ENCODE results near the gene ATL1.
"Not testable (repeated sequence)": the region's sequence is repeated elsewhere in the genome, so short reads cannot be mapped to it uniquely, and the experiment has no call there.

The ATL1 gene

DNA sequence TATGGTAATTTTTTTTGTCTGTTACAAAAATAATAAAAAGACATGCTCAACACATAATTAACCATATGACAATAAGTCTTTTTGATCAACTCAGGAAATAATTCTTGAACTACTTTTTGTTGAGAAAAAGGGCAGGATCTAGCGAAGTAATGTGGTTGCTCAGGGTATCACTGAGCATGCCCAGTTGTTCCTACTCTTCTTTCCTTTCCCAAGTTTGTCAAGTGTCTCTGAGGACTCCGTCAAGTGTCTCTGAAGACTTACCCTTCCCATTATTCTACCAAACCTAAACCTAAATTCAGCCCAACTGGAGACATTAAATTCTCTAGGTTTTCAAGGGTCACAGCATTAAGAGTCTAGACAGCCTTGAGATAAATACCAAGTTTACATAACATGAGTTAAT lies 104.6 kb downstream of the ATL1 start:
- H3K9ac ChIP-seq (ENCODE audit: low read length); H3K4me1 ChIP-seq (ENCODE audit: insufficient read depth, low read length); H3K36me3 ChIP-seq (ENCODE audit: insufficient read depth, low read length); H3K27me3 ChIP-seq (ENCODE audit: control insufficient read depth in 1 of 2, insufficient read depth in 2 of 2, low read length in 2 of 2); H3K9me3 ChIP-seq (ENCODE audit: low read length); H3K4me3 ChIP-seq (ENCODE audit: low read depth in 1 of 2, low read length in 2 of 2); H3K27ac ChIP-seq (ENCODE audit: low read depth, low read length): not testable (repeated sequence)

DNA sequence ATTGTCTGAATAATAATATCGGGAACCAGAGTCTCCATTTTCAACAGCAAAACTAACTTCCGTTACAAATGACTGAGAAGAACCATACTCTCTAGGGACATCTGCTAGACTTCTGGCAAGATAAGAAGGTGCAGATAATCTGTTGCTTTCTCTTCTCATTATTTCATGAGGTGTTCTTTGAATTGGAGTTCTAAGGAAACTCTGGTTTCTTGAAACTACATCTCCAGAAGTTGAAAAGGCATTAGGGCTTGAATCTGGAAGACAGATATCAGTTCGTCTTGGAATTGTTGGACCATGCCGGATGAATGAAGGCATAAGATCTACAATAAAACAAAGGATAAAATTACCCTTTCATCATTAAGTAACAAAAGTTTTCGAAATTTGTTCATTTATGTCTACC lies 105.4 kb downstream of the ATL1 start:
- not testable (repeated sequence) for H3K36me3 ChIP-seq (ENCODE audit: insufficient read depth, low read length); H3K4me1 ChIP-seq (ENCODE audit: insufficient read depth, low read length); H3K9ac ChIP-seq (ENCODE audit: low read length); H3K27ac ChIP-seq (ENCODE audit: low read depth, low read length); H3K27me3 ChIP-seq (ENCODE audit: control insufficient read depth in 1 of 2, insufficient read depth in 2 of 2, low read length in 2 of 2); H3K9me3 ChIP-seq (ENCODE audit: low read length); H3K4me3 ChIP-seq (ENCODE audit: low read depth in 1 of 2, low read length in 2 of 2)

DNA sequence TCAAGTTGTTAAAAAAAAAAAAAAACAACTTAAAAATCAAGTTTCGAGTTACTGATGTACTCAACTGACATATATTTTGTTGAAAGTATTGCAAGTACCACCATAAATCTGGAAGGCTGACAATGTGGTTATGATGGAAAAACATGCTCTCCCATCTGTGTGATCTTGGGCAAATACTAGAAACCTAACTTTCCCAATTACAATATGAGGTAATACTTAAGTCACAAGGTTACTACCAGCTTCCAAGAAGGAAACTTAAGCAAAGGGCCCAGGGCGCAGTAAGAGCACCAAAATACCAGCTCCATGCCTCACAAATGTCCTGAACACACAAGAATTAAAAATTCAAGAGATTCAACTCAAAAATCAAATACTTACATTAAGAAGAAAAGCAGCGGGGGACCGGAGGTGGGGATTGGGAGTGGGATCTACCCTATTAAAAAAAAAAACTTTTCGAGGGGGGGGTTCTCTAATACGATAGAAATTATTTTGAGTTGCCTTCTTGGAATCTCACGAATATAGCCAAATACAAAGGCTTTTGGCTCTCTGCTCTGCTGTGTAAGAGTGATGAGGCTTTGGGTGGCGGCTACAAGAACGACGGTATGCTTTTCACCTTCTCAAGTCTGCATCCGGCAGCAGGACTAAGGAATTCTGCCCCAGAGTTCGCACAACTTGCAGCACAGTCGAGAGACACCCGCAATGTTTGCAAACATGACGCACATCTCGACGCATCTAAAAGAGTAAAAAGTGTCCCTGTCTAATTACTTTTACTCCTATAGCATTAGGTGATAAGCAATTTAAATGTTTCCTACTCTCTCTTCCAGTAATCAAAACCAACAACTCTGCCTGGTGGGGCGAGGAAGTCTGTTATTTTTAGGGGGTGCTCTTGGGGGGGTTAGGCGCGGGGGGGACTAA lies 107.1 kb downstream of the ATL1 start:
- no peaks in the 10 kb centered on the region for H3K27me3 ChIP-seq (ENCODE audit: control insufficient read depth in 1 of 2, insufficient read depth in 2 of 2, low read length in 2 of 2)
- H3K9ac ChIP-seq (ENCODE audit: low read length), result peak overlapping the region; percentile 68
- peak overlapping the region; percentile 96 for H3K27ac ChIP-seq (ENCODE audit: low read depth, low read length)
- no peaks in the 10 kb centered on the region for H3K4me1 ChIP-seq (ENCODE audit: insufficient read depth, low read length)
- no peaks in the 10 kb centered on the region for H3K9me3 ChIP-seq (ENCODE audit: low read length)
- H3K36me3 ChIP-seq (ENCODE audit: insufficient read depth, low read length), result no peaks in the 10 kb centered on the region
- peak overlapping the region; percentile 78 to 85 for H3K4me3 ChIP-seq (ENCODE audit: low read depth in 1 of 2, low read length in 2 of 2)

DNA sequence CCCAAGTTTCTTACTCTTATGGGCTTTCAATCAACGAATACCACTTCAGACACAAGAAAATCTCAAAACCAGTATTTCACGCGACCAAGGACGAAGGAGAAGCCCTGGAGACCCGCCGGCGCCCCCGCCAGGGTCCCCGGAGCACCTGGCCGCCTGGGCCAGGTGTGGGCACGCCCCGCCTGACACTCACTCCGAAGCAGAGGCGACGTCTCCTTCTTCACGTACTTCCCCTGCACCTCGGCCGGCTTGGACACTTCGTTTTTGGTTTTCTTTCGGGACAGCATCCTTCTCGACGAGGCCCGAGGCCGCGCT lies 107.7 kb downstream of the ATL1 start:
- H3K9ac ChIP-seq (ENCODE audit: low read length), result peak overlapping the region; percentile 68
- peak overlapping the region; percentile 96 for H3K27ac ChIP-seq (ENCODE audit: low read depth, low read length)
- H3K27me3 ChIP-seq (ENCODE audit: control insufficient read depth in 1 of 2, insufficient read depth in 2 of 2, low read length in 2 of 2), result no peaks in the 10 kb centered on the region
- H3K4me1 ChIP-seq (ENCODE audit: insufficient read depth, low read length), result no peaks in the 10 kb centered on the region
- no peaks in the 10 kb centered on the region for H3K36me3 ChIP-seq (ENCODE audit: insufficient read depth, low read length)
- H3K4me3 ChIP-seq (ENCODE audit: low read depth in 1 of 2, low read length in 2 of 2), result peak overlapping the region; percentile 78 to 85
- H3K9me3 ChIP-seq (ENCODE audit: low read length), result no peaks in the 10 kb centered on the region

DNA sequence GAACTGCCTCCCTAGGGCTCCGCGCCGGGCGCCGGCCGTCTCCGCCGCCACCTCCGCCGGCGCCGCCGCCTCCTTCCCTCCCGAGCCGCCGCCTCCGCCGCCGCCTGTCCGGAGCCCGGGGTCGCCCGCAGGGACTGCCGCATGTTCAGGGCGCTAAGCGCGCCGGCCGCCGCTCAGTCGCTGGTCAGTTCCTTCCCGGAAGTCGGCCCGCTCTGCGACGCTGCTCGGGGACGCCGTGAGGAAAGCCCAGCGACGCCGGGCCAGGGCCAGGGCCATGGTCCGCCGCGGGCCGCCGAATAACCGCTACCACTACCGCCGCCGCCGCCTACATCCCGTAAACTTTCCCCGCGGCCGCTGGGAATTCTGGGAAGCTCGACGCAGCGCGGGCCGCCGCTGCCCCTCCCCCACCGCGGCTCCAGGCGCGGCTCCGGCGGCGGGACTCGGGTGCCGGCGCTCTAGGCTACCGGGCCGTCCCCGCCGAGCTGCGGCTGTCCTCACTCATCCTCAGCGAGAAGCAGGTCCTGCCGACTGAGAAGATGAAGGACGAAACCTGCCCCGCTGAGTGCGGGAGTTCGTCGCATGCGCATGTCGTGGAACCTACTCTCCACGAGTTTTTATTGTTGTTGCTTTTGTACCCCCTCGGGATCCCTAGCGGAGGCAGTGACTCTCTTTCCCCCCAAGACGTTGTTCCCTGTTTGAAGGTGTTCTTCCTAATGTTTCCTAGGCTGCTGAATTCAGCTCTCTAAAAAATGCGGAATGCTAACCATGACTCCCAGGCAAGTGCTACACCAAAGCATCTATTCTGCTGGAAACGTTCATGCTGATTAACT lies 108.3 kb downstream of the ATL1 start, which contains the start of gene SAV1:
TSS of gene SAV1 (minus strand) at position 311 of the 830 bp plus-strand sequence. CDS start 339 bp downstream, outside the sequence.
- no peaks in the 10 kb centered on the region for H3K4me1 ChIP-seq (ENCODE audit: insufficient read depth, low read length)
- H3K9ac ChIP-seq (ENCODE audit: low read length), result peak within 1 kb of the TSS; percentile 77
- H3K4me3 ChIP-seq (ENCODE audit: low read depth in 1 of 2, low read length in 2 of 2), result peak within 1 kb of the TSS; percentile 85 to 93
- no peaks in the 10 kb centered on the region for H3K36me3 ChIP-seq (ENCODE audit: insufficient read depth, low read length)
- no peaks in the 10 kb centered on the region for H3K27me3 ChIP-seq (ENCODE audit: control insufficient read depth in 1 of 2, insufficient read depth in 2 of 2, low read length in 2 of 2)
- no peaks in the 10 kb centered on the region for H3K9me3 ChIP-seq (ENCODE audit: low read length)
- H3K27ac ChIP-seq (ENCODE audit: low read depth, low read length), result peak within 1 kb of the TSS; percentile 96

DNA sequence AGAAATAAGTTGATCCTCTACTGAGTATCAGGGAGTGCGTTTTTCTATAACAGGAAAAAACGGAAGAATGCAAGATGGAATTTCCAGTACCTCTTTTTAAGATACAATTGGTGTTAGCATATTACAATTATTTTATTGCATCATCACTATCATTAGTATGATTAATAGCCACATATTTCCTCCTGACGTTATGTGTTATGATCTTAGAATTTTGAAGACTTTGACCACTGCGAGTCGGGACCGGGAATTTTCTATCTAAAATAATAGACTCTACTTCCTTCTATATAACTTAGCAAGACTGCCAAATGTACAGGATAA lies 108.8 kb downstream of the ATL1 start:
- Histone ChIP-seq H3K4me3 (ENCODE audit: low read depth in 1 of 2, low read length in 2 of 2) (peak overlapping the region; percentile 85 to 93), H3K9me3 (ENCODE audit: low read length) (no peaks in the 10 kb centered on the region), H3K4me1 (ENCODE audit: insufficient read depth, low read length) (no peaks in the 10 kb centered on the region)

DNA sequence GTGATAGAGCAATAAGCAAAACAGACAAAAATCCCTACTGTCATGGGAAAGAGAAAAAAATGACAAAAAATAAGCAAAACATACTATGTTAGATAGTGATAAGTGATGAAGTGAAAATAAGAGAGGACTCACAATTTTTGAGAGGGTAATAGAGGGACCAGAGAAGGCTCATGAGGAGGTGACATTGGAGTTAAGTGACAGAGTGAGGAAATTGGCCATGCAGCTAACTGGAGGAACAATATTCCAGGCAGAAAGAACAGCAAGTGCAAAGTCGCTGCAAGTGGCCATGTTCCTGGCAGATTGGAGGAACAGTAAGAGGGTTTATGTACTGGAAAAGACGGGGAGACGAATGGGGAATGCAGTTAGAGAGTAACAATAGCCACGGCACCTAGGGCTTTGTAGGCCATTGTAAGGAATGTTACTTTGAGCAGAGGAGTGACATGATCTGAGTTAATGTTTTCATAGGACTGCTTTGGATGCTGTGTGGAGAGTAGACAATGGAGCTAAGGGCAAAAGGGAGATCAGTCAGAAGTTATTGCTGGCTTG lies 109.6 kb downstream of the ATL1 start:
- H3K9me3 ChIP-seq (ENCODE audit: low read length), result no peaks in the 10 kb centered on the region
- H3K4me3 ChIP-seq (ENCODE audit: low read depth in 1 of 2, low read length in 2 of 2), result no peak overlapping the region
- H3K27me3 ChIP-seq (ENCODE audit: control insufficient read depth in 1 of 2, insufficient read depth in 2 of 2, low read length in 2 of 2), result no peaks in the 10 kb centered on the region
- H3K9ac ChIP-seq (ENCODE audit: low read length), result no peak overlapping the region
- H3K4me1 ChIP-seq (ENCODE audit: insufficient read depth, low read length), result no peaks in the 10 kb centered on the region
- H3K36me3 ChIP-seq (ENCODE audit: insufficient read depth, low read length), result no peaks in the 10 kb centered on the region
- no peak overlapping the region for H3K27ac ChIP-seq (ENCODE audit: low read depth, low read length)

More for the DNA sequence above, 108.8 kb downstream of the ATL1 start:
- no peaks in the 10 kb centered on the region for H3K36me3 ChIP-seq (ENCODE audit: insufficient read depth, low read length)
- H3K9ac ChIP-seq (ENCODE audit: low read length), result peak overlapping the region; percentile 77
- H3K27ac ChIP-seq (ENCODE audit: low read depth, low read length), result peak overlapping the region; percentile 96
- H3K27me3 ChIP-seq (ENCODE audit: control insufficient read depth in 1 of 2, insufficient read depth in 2 of 2, low read length in 2 of 2), result no peaks in the 10 kb centered on the region

DNA sequence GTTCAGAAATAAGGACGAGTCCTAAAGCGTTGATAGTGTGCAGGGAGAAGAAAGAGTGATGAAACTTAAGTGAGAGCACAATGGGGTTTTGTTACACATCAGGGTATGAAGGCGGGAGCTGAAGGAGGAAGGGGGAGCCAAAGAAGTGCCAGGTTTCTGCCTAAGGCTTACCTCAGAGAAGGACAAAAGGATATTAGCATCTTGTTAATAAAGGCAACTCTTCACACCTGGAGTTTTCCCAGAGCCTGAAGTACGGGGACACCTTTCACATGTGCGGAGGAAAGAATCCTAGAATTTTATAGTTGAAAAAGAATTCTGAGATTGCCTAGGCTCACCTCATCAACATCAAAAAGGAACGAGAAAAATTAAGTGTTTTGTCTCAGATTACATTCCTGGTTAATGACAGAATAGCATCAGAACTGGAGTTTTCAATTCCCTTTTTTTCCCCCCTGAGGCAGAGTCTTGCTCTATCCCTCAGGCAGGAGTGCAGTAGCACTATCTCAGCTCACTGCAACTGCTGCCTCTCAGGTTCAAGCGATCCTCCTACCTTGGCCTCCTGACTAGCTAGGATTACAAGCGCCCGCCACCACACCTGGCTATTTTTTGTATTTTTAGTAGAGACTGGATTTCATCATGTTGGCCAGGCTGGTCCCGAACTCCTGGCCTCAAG lies 110.4 kb downstream of the ATL1 start:
- Histone ChIP-seq H3K4me3 (ENCODE audit: low read depth in 1 of 2, low read length in 2 of 2) (no peak overlapping the region), H3K27me3 (ENCODE audit: control insufficient read depth in 1 of 2, insufficient read depth in 2 of 2, low read length in 2 of 2) (no peaks in the 10 kb centered on the region), H3K9ac (ENCODE audit: low read length) (no peak overlapping the region), H3K4me1 (ENCODE audit: insufficient read depth, low read length) (no peaks in the 10 kb centered on the region), H3K27ac (ENCODE audit: low read depth, low read length) (no peak overlapping the region), H3K9me3 (ENCODE audit: low read length) (no peaks in the 10 kb centered on the region), H3K36me3 (ENCODE audit: insufficient read depth, low read length) (no peaks in the 10 kb centered on the region)

DNA sequence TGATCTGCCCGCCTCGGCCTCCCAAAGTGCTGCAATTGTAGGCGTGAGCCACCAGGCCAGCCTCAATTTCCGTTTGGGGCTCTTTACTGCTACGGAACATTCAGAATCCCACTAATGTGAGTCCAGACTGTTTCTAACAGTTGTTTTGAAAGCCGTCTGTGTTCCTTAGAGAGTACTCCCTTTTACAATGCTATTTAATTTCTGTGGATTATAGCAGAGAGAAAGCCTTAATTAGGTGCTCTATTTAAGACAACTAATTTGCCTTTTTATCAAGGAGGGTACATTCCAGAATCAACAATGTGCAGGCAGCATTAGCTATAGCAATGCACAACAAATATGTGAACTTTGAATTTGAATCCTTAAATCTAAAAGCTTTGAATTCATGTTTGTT lies 110.9 kb downstream of the ATL1 start:
- H3K27ac ChIP-seq (ENCODE audit: low read depth, low read length), result no peak overlapping the region
- H3K9ac ChIP-seq (ENCODE audit: low read length), result no peak overlapping the region
- no peaks in the 10 kb centered on the region for H3K4me1 ChIP-seq (ENCODE audit: insufficient read depth, low read length)
- no peaks in the 10 kb centered on the region for H3K27me3 ChIP-seq (ENCODE audit: control insufficient read depth in 1 of 2, insufficient read depth in 2 of 2, low read length in 2 of 2)
- no peak overlapping the region for H3K4me3 ChIP-seq (ENCODE audit: low read depth in 1 of 2, low read length in 2 of 2)
- H3K36me3 ChIP-seq (ENCODE audit: insufficient read depth, low read length), result no peaks in the 10 kb centered on the region
- H3K9me3 ChIP-seq (ENCODE audit: low read length), result no peaks in the 10 kb centered on the region

DNA sequence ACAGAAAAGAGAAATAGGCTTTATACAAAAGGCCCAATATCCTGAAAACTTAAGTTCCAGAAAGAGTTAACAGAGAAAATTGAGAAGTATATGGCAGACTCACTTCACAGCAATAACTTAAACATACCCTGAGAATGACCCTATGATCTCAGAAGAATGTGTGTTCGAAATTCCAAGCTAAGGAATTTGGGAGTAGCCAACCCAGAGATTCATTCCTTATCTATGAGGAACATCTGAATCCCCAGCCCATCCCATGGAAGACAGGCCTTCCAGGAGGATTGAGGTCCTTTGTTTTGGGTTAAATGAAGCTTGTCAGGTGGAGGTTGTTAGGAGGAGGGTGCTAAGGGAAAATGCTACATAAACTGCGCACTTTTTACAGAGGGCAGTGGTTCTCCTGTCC lies 115.7 kb downstream of the ATL1 start:
- H3K27ac ChIP-seq (ENCODE audit: low read depth, low read length), result no peak overlapping the region
- no peak overlapping the region for H3K4me3 ChIP-seq (ENCODE audit: low read depth in 1 of 2, low read length in 2 of 2)
- no peaks in the 10 kb centered on the region for H3K27me3 ChIP-seq (ENCODE audit: control insufficient read depth in 1 of 2, insufficient read depth in 2 of 2, low read length in 2 of 2)
- H3K36me3 ChIP-seq (ENCODE audit: insufficient read depth, low read length), result no peaks in the 10 kb centered on the region
- H3K9ac ChIP-seq (ENCODE audit: low read length), result no peak overlapping the region
- no peaks in the 10 kb centered on the region for H3K4me1 ChIP-seq (ENCODE audit: insufficient read depth, low read length)
- H3K9me3 ChIP-seq (ENCODE audit: low read length), result no peaks in the 10 kb centered on the region

DNA sequence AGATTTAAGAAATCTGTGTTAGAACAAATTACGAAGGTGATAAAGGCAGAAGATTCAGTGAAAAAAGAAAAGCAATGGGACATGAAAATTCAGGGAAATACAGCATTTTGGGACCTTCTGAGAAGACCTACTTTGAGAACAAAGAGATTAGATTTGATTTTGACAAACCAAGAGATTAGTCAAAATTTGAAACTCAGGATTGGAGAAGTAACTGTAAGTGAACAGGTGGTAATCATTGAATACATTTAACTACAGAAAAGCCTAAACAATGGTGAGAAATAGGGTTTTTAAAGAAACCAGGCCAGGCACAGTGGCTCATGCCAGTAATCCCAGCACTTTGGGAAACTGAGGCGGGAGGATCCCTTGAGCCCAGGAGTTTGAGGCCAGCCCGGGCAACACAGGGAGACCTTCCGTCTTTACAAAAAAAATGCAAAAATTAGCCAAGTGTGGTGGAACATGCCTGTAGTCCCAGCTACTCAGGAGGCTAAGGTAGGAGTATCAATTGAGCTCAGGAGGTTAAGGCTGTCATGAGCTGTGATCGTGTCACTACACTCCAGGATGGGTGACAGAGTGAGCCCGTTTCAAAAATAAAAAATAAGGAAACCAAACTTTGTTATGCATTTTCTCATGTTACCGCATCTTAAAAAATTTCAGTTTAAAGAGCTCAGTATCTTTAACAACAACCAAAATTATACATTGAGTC lies 117.0 kb downstream of the ATL1 start:
- no peaks in the 10 kb centered on the region for H3K27me3 ChIP-seq (ENCODE audit: control insufficient read depth in 1 of 2, insufficient read depth in 2 of 2, low read length in 2 of 2)
- H3K9ac ChIP-seq (ENCODE audit: low read length), result no peak overlapping the region
- H3K36me3 ChIP-seq (ENCODE audit: insufficient read depth, low read length), result no peaks in the 10 kb centered on the region
- H3K4me3 ChIP-seq (ENCODE audit: low read depth in 1 of 2, low read length in 2 of 2), result no peak overlapping the region
- no peak overlapping the region for H3K27ac ChIP-seq (ENCODE audit: low read depth, low read length)
- H3K4me1 ChIP-seq (ENCODE audit: insufficient read depth, low read length), result no peaks in the 10 kb centered on the region
- H3K9me3 ChIP-seq (ENCODE audit: low read length), result no peaks in the 10 kb centered on the region

Measured in muscle layer of colon (tissue), 2 donors.